Panc1 (cell line): ENCODE measurements around the gene GPR87. TPM values are rescaled to one million over a fixed set of nuclear protein-coding genes. Genes with fewer than 3 reads are reported as not detected.

Experiments
- ATAC-seq: fragments of 200-7000 bp; cut with Tn5 transposase; 2 replicates; pipeline ENCODE4 v1.9.1; 2020; ENCODE audit warnings: mild to moderate bottlenecking, moderate library complexity
- BruUV-seq: library from RNA; stranded (reverse); fragments of 400-500 nt; replicated peaks from 2 replicates; lab custom pipeline; 2021; lab: Mats Ljungman, UMichigan
- CTCF ChIA-PET: fragments of 300-600 bp; sonication (Branson Sonifier 250); formaldehyde crosslinking; loops from one replicate; lab custom pipeline; 2022; ENCODE audit warnings: antibody characterized with exemption; lab: Charles Lee
- POLR2A ChIA-PET: fragments of 300-600 bp; sonication (Branson Sonifier 250); formaldehyde crosslinking; loops from one replicate; lab custom pipeline; 2022; ENCODE audit warnings: antibody characterized with exemption; lab: Charles Lee
- DNase-seq: peaks from one replicate; pipeline ENCODE4 v3.0.0-alpha.2; 2010; ENCODE audit warnings: low read depth, low spot score
- H3K27ac ChIP-seq: 2 replicates; pipeline ENCODE4 v1.5.1; 2011; ENCODE audit warnings: mild to moderate bottlenecking, low read length, inconsistent platforms
- H3K27me3 ChIP-seq: fragments of 200-500 bp; sonication (Bioruptor generic); 2 replicates; pipeline ENCODE4 v1.6.0; 2014; ENCODE audit warnings: low read length, inconsistent platforms; ENCODE audit not compliant: control insufficient read depth, insufficient read depth
- H3K36me3 ChIP-seq: fragments of 200-500 bp; sonication (Bioruptor generic); 2 replicates; pipeline ENCODE4 v1.5.1; 2014; ENCODE audit warnings: inconsistent platforms, mild to moderate bottlenecking, low read length, moderate library complexity; ENCODE audit not compliant: control insufficient read depth, insufficient read depth
- H3K4me1 ChIP-seq: 2 replicates; pipeline ENCODE4 v1.5.1; 2011; ENCODE audit warnings: inconsistent platforms, mild to moderate bottlenecking, low read length, moderate library complexity; ENCODE audit not compliant: control insufficient read depth, insufficient read depth
- H3K4me3 ChIP-seq, 2 experiments: 2 replicates each; pipeline ENCODE4 v1.5.1; 2011 to 2012; ENCODE audit warnings: low read depth in 2 of 2, low read length in 2 of 2, mild to moderate bottlenecking in 2 of 2, inconsistent platforms in 1 of 2, moderate library complexity in 1 of 2
- H3K9me3 ChIP-seq: fragments of 200-500 bp; sonication (Bioruptor generic); 2 replicates; pipeline ENCODE4 v1.5.1; 2014; ENCODE audit warnings: low read depth, mild to moderate bottlenecking, inconsistent platforms, low read length, moderate library complexity; ENCODE audit not compliant: control insufficient read depth, insufficient read depth
- CTCF ChIP-seq: fragments of 450-650 bp; IDR thresholded peaks from 2 replicates; pipeline ENCODE4 v1.5.1; 2017; ENCODE audit warnings: mild to moderate bottlenecking
- POLR2AphosphoS5 ChIP-seq: IDR thresholded peaks from 2 replicates; pipeline ENCODE4 v1.6.1; 2012; ENCODE audit warnings: mild to moderate bottlenecking, low read depth, low read length, moderate library complexity
- REST ChIP-seq, 2 experiments: IDR thresholded peaks; 2 replicates each; pipeline ENCODE4 v1.6.1; 2011 to 2012; ENCODE audit warnings: low read depth in 2 of 2, control low read depth in 1 of 2, low read length in 1 of 2, mild to moderate bottlenecking in 1 of 2, moderate library complexity in 1 of 2; ENCODE audit not compliant: insufficient read depth in 1 of 2
- SIN3A ChIP-seq: IDR thresholded peaks from 2 replicates; pipeline ENCODE4 v1.6.1; 2012; ENCODE audit warnings: low read depth, mild to moderate bottlenecking, low read length, moderate library complexity, borderline replicate concordance; ENCODE audit not compliant: insufficient read depth
- TCF7L2 ChIP-seq: IDR thresholded peaks from 2 replicates; pipeline ENCODE4 v1.6.1; 2011; ENCODE audit warnings: mild to moderate bottlenecking, low read depth, low read length, inconsistent platforms
- in situ Hi-C: cut with HindIII; loops from 2 replicates; pipeline ENCODE4 v1.10.0; 2016; ENCODE audit warnings: low sequenced_read_pairs, low pct_unique_long_range_greater_than_20kb
- intact Hi-C: fragments of 100-400 bp; cut with micrococcal nuclease; formaldehyde crosslinking; loops from one replicate; pipeline ENCODE4 v1.10.0; 2022; ENCODE audit not compliant: unreplicated experiment
- total RNA-seq: library from RNA; stranded (reverse); gene quantifications from one replicate; pipeline ENCODE4 v1.2.1, GENCODE V29; 2021; ENCODE audit not compliant: unreplicated experiment

The GPR87 gene
- total RNA-seq, 1 experiment from 2014 or later, result not detected

- in situ Hi-C loops, result no loop called here
- TF ChIP-seq REST (IDR thresholded peaks at IDR 0.05; ENCODE audit: insufficient read depth in 1 of 2, low read depth in 2 of 2, low read length in 1 of 2) (no peak), TCF7L2 (no peak), POLR2AphosphoS5 (no peak), SIN3A (no peak), CTCF (no peak)
- H3K27me3 ChIP-seq, result no peaks in the 10 kb centered on the region
- ChIA-PET CTCF (no interaction called here), POLR2A (no interaction called here)
- H3K4me3 ChIP-seq, result no peak overlapping the region
- no TSS peak for BruUV-seq
- no peak for ATAC-seq
- no peak for DNase-seq
- intact Hi-C loops, result no loop called here
- no peak overlapping the region for H3K27ac ChIP-seq
- no peaks in the 10 kb centered on the region for H3K36me3 ChIP-seq
- H3K9me3 ChIP-seq, result no peaks in the 10 kb centered on the region
- no peaks in the 10 kb centered on the region for H3K4me1 ChIP-seq
Observed at GRCh38 chr3:151315846-151316245, 774 bp downstream of the GPR87 start.

- DNase-seq, result no peak
- Histone ChIP-seq H3K27ac (no peak overlapping the region), H3K36me3 (no peaks in the 10 kb centered on the region), H3K9me3 (no peaks in the 10 kb centered on the region), H3K27me3 (no peaks in the 10 kb centered on the region), H3K4me3 (no peak overlapping the region), H3K4me1 (no peaks in the 10 kb centered on the region)
- in situ Hi-C loops, result no loop called here
- ChIA-PET CTCF (no interaction called here), POLR2A (no interaction called here)
- intact Hi-C loops, result no loop called here
- BruUV-seq, result no TSS peak
- TF ChIP-seq REST (IDR thresholded peaks at IDR 0.05; ENCODE audit: insufficient read depth in 1 of 2, low read depth in 2 of 2, low read length in 1 of 2) (no peak), CTCF (no peak), TCF7L2 (no peak), SIN3A (no peak), POLR2AphosphoS5 (no peak)
- ATAC-seq, result no peak
Observed at GRCh38 chr3:151315136-151315535, 1.5 kb downstream of the GPR87 start.
